Gastrocnemius medialis (tissue), 4 donors: Measurements from ENCODE around the gene ARFGAP1.

Experiments
- CTCF ChIP-seq, 5 experiments: fragments of 450-650 bp in 3 of 5; fragments of 200-600 bp in 2 of 5; sonication (generic) in 2 of 5; IDR thresholded peaks in 4 of 5; conservative IDR thresholded peaks in 1 of 5; 1 replicate in 4 of 5; 2 replicates in 1 of 5; pipeline ENCODE4 v1.5.1; 2016 to 2019; ENCODE audit warnings: antibody characterized with exemption in 5 of 5, mild to moderate bottlenecking in 3 of 5, moderate library complexity in 3 of 5
- POLR2A ChIP-seq, 2 donors: fragments of 450-650 bp; IDR thresholded peaks; one replicate each; pipeline ENCODE4 v1.6.1; 2017; ENCODE audit warnings: antibody characterized with exemption in 2 of 2, mild to moderate bottlenecking in 2 of 2, moderate library complexity in 2 of 2

GRCh38 chr20:63254606-63255384 is 17.8 kb upstream of the ARFGAP1 start:
- TF ChIP-seq CTCF (IDR thresholded peaks at IDR 0.05 in 4 of 5, conservative IDR thresholded peaks at IDR 0.05 in 1 of 5) (no peak), POLR2A (IDR thresholded peaks at IDR 0.05) (no peak)
